ENCODE measurements around the gene PAPOLA.

Gene PAPOLA

DNA sequence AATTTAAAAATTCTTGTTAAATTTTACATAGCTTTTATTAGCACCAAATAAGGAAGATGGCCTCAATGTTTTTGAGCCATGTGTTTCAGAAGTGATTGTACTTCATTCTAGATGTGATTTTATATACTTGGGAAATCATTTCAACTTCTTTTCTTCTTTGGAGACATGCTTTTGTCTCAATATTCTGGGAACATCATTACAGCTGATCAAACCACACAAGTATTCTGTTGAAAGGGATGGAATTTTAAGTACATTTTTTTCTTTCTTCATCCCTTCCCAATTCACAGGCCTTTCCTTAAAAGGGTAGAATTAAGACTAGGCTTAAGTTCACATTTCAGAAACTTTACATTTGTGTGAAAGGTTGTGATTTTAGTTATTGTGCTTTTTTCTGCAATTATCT is 66.4 kb downstream of the PAPOLA start:
- Mint-ChIP-seq H3K27ac (no peak overlapping the region), H3K4me1 (no peaks in the 10 kb centered on the region), H3K9me3 (no peaks in the 10 kb centered on the region), H3K36me3 (peaks cover 93% of the 10 kb centered on the region), H3K4me3 (no peak overlapping the region)
- ATAC-seq: no peak
- no peak for DNase-seq (ENCODE audit: low spot score in 2 of 2)

- H3K27ac Mint-ChIP-seq: no peak overlapping the region
- ATAC-seq (no peak), DNase-seq (ENCODE audit: low spot score in 2 of 2) (no peak)
- no peak overlapping the region for H3K4me3 Mint-ChIP-seq
- peaks cover 66% of the 10 kb centered on the region for H3K36me3 Mint-ChIP-seq
- H3K4me1 Mint-ChIP-seq: peaks cover 6% of the 10 kb centered on the region
- no peaks in the 10 kb centered on the region for H3K9me3 Mint-ChIP-seq
Observed at GRCh38 chr14:96571311-96571710, 69.1 kb downstream of the PAPOLA start.

DNA sequence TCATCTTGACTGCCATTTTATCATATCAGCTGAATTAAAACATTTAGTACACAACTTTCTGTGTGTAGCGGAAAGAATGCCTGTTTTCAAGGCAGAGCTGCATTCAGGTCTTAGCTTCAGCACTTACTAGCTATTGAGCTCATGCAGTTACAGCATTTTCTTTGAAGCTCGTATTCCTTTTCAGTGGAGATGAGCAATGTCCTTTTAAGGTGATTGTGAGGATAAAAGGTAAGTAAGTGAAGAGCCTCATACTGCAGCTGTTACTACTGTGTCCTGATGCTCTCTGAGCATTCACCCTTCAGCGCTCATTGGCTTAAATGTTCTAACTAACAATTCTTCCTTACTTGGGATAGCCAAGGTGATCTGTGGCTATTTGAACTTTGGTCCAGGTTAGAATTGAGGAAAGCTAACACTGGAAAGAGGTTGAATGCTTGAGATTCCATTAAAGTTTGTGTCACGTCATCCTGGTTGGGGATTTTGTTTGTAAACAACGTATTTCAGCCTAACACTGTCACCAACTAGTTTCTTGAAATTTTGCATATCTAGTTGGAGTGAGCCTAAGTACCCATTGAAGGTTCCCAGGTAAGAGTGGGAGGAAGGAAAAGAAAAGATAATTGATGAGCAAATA is 71.4 kb downstream of the PAPOLA start:
- Mint-ChIP-seq H3K4me1 (peaks cover 14% of the 10 kb centered on the region), H3K36me3 (peaks cover 49% of the 10 kb centered on the region), H3K4me3 (no peak overlapping the region), H3K27ac (no peak overlapping the region), H3K9me3 (no peaks in the 10 kb centered on the region)
- no peak for DNase-seq (ENCODE audit: low spot score in 2 of 2)
- ATAC-seq: no peak

DNA sequence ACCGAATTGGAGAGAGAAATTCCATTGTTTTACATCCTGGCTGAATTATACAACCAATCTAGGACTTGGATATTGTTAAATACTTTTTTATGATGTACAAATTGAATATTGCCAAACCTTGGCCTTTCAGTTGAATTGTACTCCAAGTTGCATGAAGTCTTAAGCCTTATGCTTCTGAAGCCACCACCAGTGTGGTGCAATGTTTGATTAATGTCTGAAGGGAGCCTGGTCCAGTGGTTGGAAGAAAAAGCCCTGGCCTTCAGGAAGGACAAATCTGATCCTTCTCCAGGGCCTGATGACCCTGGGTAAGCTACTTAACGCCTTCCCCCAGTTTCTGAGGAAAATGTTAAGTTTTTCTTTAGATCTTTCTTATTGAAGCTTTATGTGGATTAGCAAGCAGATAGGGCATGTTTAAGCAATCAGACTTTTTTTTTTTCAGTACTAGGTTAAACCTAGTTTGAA is 72.0 kb downstream of the PAPOLA start:
- H3K36me3 Mint-ChIP-seq: peaks cover 43% of the 10 kb centered on the region
- H3K9me3 Mint-ChIP-seq: no peaks in the 10 kb centered on the region
- H3K4me3 Mint-ChIP-seq: no peak overlapping the region
- H3K4me1 Mint-ChIP-seq: peaks cover 14% of the 10 kb centered on the region
- no peak for ATAC-seq
- no peak for DNase-seq (ENCODE audit: low spot score in 2 of 2)
- H3K27ac Mint-ChIP-seq: no peak overlapping the region

GRCh38 chr14:96574633-96575632 is 72.8 kb downstream of the PAPOLA start:
- ATAC-seq (no peak), DNase-seq (ENCODE audit: low spot score in 2 of 2) (no peak)
- H3K9me3 Mint-ChIP-seq: no peaks in the 10 kb centered on the region
- H3K4me1 Mint-ChIP-seq: peaks cover 14% of the 10 kb centered on the region
- H3K36me3 Mint-ChIP-seq: peaks cover 36% of the 10 kb centered on the region
- H3K4me3 Mint-ChIP-seq: no peak overlapping the region
- H3K27ac Mint-ChIP-seq: peak overlapping the region; percentile 24

DNA sequence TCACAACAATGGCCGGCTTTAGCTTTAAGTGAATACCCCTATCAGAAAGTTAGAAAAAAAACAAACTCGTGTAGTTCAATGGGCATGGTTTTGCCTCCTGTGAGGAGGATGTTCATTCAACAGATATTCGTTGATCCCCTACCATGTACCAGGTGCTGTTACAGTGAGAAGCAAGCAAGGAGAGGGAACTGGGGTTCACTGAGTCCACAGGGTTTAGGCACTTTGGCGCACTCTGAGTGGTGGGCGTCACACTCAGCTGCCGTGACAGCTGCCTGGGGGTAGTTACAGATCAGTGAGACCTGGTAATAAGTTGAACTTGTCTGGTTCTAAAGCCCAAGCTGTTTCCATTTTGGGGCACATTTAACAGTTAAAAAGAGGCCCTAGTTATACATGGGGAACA is 74.2 kb downstream of the PAPOLA start:
- H3K27ac Mint-ChIP-seq: peak overlapping the region; percentile 52

GRCh38 chr14:96576937-96577336 is 74.8 kb downstream of the PAPOLA start:
- peaks cover 25% of the 10 kb centered on the region for H3K4me1 Mint-ChIP-seq
- DNase-seq (ENCODE audit: low spot score in 2 of 2) (peak in 1 of 2 donors; percentile 39), ATAC-seq (no peak)
- H3K36me3 Mint-ChIP-seq: peaks cover 21% of the 10 kb centered on the region
- no peaks in the 10 kb centered on the region for H3K9me3 Mint-ChIP-seq
- H3K27ac Mint-ChIP-seq: peak overlapping the region; percentile 52
- no peak overlapping the region for H3K4me3 Mint-ChIP-seq

More for the DNA sequence above, 74.2 kb downstream of the PAPOLA start:
- Mint-ChIP-seq H3K4me3 (no peak overlapping the region), H3K9me3 (no peaks in the 10 kb centered on the region), H3K4me1 (peaks cover 24% of the 10 kb centered on the region), H3K36me3 (peaks cover 26% of the 10 kb centered on the region)
- DNase-seq (ENCODE audit: low spot score in 2 of 2): peak in 1 of 2 donors; percentile 42
- no peak for ATAC-seq

GRCh38 chr14:96578619-96579018 is 76.4 kb downstream of the PAPOLA start:
- Mint-ChIP-seq H3K36me3 (peaks cover 6% of the 10 kb centered on the region), H3K4me3 (no peak overlapping the region), H3K27ac (no peak overlapping the region), H3K9me3 (no peaks in the 10 kb centered on the region), H3K4me1 (peaks cover 25% of the 10 kb centered on the region)
- DNase-seq (ENCODE audit: low spot score in 2 of 2): peak in 1 of 2 donors; percentile 35
- ATAC-seq: no peak

DNA sequence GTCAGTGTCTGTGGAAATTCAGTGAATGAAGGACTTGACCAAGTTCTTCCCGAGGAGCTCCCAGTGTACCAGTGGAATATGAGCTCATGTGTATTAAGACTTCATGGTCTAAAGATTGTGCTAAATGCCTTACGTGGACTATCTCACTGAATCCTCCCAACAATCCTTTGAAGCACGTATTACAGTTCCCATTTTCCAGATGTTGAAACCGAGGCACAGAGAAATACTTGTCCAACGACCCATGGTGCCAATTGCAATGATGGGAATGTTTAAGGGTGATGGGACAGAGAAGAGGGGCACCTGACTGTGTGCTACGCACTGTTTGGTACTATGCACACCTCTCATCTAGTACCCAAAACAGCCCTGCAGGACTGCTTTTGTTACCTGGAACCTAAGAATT is 77.2 kb downstream of the PAPOLA start:
- no peak overlapping the region for H3K27ac Mint-ChIP-seq
- DNase-seq (ENCODE audit: low spot score in 2 of 2): no peak
- peaks cover 6% of the 10 kb centered on the region for H3K36me3 Mint-ChIP-seq
- H3K9me3 Mint-ChIP-seq: no peaks in the 10 kb centered on the region
- no peak for ATAC-seq
- no peak overlapping the region for H3K4me3 Mint-ChIP-seq
- peaks cover 25% of the 10 kb centered on the region for H3K4me1 Mint-ChIP-seq

DNA sequence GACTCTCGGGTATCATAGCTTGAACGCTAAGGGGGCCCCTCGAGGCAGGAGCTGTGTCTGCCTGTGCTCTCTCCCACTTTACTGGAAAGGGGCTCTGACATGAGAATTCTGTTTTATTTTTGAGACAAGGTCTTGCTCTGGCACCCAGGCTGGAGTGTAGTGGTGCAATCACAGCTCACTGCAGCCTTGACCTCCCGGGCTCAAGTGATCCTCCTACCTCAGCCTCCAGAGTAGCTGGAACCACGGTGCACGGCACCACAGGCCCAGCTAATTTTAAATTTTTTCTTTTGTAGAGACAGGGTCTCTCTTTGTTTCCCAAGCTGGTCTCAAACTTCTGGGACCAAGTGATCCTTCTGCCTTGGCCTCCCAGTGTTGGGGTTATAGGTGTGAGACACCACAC is 77.7 kb downstream of the PAPOLA start:
- no peak overlapping the region for H3K4me3 Mint-ChIP-seq
- ATAC-seq: no peak
- no peak for DNase-seq (ENCODE audit: low spot score in 2 of 2)
- H3K27ac Mint-ChIP-seq: no peak overlapping the region
- peaks cover 25% of the 10 kb centered on the region for H3K4me1 Mint-ChIP-seq
- peaks cover 6% of the 10 kb centered on the region for H3K36me3 Mint-ChIP-seq
- H3K9me3 Mint-ChIP-seq: no peaks in the 10 kb centered on the region

GRCh38 chr14:96580566-96580965 is 78.4 kb downstream of the PAPOLA start:
- H3K4me1 Mint-ChIP-seq: peaks cover 25% of the 10 kb centered on the region
- no peak overlapping the region for H3K4me3 Mint-ChIP-seq
- H3K36me3 Mint-ChIP-seq: peaks cover 6% of the 10 kb centered on the region
- ATAC-seq (no peak), DNase-seq (ENCODE audit: low spot score in 2 of 2) (peak in 1 of 2 donors; percentile 33)
- H3K9me3 Mint-ChIP-seq: no peaks in the 10 kb centered on the region
- no peak overlapping the region for H3K27ac Mint-ChIP-seq

GRCh38 chr14:96581026-96581425 is 78.8 kb downstream of the PAPOLA start:
- Mint-ChIP-seq H3K9me3 (no peaks in the 10 kb centered on the region), H3K36me3 (peaks cover 6% of the 10 kb centered on the region), H3K4me1 (peaks cover 23% of the 10 kb centered on the region), H3K27ac (no peak overlapping the region), H3K4me3 (no peak overlapping the region)
- DNase-seq (ENCODE audit: low spot score in 2 of 2) (no peak), ATAC-seq (no peak)

GRCh38 chr14:96581902-96582301 is 79.7 kb downstream of the PAPOLA start:
- H3K27ac Mint-ChIP-seq: no peak overlapping the region
- no peak overlapping the region for H3K4me3 Mint-ChIP-seq
- no peak for ATAC-seq

GRCh38 chr14:96582411-96582961 is 80.3 kb downstream of the PAPOLA start:
- H3K27ac Mint-ChIP-seq: no peak overlapping the region
- H3K36me3 Mint-ChIP-seq: no peaks in the 10 kb centered on the region
- no peaks in the 10 kb centered on the region for H3K9me3 Mint-ChIP-seq
- H3K4me3 Mint-ChIP-seq: no peak overlapping the region
- ATAC-seq (no peak), DNase-seq (ENCODE audit: low spot score in 2 of 2) (peak in 1 of 2 donors; percentile 38)
- H3K4me1 Mint-ChIP-seq: peaks cover 11% of the 10 kb centered on the region

More at GRCh38 chr14:96581902-96582301, 79.7 kb downstream of the PAPOLA start:
- peaks cover 15% of the 10 kb centered on the region for H3K4me1 Mint-ChIP-seq
- DNase-seq (ENCODE audit: low spot score in 2 of 2): peak in 1 of 2 donors; percentile 28
- H3K36me3 Mint-ChIP-seq: peaks cover 2% of the 10 kb centered on the region
- no peaks in the 10 kb centered on the region for H3K9me3 Mint-ChIP-seq

DNA sequence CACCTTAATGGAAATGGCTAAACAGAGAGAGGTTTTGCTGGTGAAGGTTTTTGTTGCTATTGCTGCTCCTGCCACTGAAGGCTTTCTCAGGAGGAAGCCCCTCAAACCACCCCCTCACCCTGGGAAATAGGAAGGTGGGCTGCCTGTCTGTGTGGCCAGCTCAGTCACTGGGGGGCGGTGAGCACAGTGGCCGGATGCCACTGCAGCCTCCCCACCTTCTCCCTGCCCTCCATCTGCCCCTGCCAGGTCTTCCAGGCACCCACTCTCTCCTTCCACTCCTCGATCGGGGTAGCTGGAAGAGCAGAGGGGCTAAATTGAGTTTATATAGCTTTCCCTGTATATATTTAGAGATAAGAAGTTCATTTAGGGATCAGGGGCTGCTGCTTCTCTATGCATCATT is 80.8 kb downstream of the PAPOLA start:
- DNase-seq (ENCODE audit: low spot score in 2 of 2) (peak in 1 of 2 donors; percentile 23), ATAC-seq (no peak)
- Mint-ChIP-seq H3K4me1 (peaks cover 11% of the 10 kb centered on the region), H3K9me3 (no peaks in the 10 kb centered on the region), H3K36me3 (no peaks in the 10 kb centered on the region), H3K27ac (no peak overlapping the region), H3K4me3 (no peak overlapping the region)

Measured in stimulated activated effector memory CD8-positive, alpha-beta T cell treated with anti-CD3 and anti-CD28 coated beads, Interleukin-12 subunit alpha, Interleukin-12 subunit beta, amount 100 ng/mL, for 72 hours (primary cell).